T-helper 1 cell (primary cell): ENCODE measurements around the gene RPL32.
"Not testable (repeated sequence)": the region's sequence is repeated elsewhere in the genome, so short reads cannot be mapped to it uniquely, and the experiment has no call there.

Experiments used
- DNase-seq, 5 donors: peaks; one replicate each; pipeline ENCODE4 v3.0.0-alpha.2; 2012 to 2020

The RPL32 gene

DNA sequence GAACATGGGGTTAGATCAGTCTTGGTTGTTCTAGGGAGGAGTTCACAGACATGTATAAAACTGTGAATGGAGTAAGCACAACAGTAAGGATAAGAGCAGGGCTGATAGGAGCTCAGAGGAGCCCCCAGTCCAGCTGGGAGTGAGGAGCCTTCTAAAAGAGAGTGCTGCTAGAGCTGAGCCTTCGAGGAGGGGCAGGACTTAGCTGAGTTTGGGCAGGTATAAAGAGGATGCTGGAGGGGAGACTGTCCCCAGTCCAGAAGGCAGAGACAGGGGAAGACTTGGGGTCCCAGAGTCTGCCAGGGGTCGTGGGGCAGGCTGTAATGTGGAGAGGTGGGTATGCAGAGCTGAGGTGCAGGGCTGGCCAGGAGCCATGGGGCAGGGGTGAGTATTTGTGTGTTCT, 32.8 kb downstream of the RPL32 start:
- DNase-seq, result no peak

DNA sequence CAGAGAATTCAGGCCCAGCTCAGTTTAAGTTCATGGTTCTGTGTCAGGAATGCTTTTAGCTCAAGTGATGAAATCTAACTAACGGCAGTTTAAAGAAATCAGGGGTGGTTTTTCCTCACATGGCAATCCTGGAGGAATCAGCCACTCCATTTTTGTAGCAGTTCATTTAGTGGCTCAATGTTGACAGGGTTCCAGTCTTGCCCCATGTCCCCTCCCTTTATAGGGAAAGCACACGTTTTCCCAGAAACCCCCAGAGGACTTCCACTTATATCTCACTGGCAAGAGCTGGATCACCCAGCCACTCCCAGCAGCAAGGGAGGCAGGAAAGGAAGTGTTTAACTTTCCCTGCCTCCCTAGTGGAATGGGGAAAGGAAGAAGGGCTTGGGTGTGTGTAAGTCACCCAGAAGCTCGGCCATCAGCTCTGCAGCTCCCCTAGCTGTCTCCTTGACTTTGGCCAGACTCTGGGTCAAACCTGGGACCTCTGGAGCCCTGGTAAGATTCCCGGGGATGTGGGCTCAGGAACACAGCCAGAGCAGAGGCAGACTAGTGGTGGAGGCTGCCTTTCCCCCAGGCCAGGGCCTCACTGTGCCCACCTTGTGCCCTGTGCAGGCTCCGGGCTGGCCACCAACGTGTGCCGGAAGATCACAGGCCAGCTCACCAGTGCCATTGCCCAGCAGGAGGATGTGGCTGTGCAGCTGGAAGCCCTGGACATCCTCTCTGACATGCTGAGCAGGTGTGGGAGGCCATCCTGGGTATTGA, 33.6 kb downstream of the RPL32 start:
- no peak for DNase-seq

DNA sequence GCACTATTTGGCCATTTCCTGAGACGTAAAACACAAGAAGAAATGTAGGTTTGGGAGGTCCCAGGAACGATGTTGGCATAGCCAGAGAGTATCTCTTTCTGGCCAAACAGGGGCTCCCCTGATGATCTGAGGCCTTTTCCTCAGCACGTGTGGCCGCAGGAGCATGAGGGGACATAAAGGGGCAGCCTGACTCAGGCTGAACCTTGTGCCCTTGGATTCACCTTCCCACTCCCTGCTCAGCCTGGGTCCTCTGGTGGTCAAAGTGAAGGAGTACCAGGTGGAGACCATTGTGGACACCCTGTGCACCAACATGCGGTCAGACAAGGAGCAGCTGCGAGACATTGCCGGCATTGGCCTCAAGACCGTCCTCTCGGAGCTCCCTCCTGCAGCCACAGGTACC, 34.3 kb downstream of the RPL32 start:
- no peak for DNase-seq

DNA sequence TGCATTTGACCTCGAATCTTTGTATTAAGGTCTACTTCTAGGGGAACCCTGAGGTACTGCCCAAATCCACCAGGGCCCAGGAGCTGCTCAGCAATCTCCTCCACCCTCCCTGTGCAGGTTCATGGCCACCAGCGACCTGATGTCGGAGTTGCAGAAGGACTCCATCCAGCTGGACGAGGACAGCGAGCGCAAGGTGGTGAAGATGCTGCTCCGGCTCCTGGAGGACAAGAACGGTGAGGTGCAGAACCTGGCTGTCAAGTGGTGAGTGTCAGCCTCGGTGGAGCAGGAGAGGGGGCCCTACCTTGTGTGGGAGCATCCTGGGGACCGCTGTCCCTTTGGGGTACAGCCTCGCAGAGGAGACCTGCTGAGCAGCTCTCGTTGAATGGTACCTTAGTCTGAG, 38.0 kb downstream of the RPL32 start:
- DNase-seq, result no peak

- no peak for DNase-seq
These were observed 41.6 kb downstream of the RPL32 start for GRCh38 chr3:12799525-12800440.

DNA sequence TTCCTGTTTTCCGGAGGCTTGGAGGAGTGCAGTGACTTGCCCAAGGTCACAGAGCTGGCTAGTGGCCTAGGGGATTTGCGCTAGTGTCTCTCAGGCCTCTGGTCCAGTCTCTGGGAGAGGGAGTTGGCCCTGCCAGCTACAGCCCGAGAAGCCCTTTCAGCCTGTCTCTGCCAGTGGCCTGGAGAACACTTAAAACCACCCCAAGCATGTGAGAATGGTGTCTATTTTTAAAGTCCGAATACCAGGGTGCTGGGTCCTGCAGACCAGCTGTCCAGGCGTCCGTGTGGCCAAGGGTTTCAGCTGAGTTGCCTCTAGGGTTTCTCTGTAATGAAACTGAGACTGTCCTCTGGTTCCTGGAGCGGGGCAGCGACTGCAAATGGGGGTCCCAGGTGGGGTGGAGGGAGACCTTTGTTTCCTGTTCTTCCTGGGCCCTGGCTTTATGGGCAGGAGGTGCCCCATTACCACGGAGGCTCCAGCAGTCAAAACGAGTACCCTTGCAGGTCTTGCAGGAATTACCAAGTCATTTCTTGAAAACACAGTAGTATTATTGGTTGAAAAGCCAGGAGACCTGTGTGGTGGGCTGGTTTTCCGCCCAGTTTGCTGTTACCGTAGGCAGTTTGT, 42.7 kb downstream of the RPL32 start:
- DNase-seq, result no peak

- no peak for DNase-seq
These were observed 43.3 kb downstream of the RPL32 start for GRCh38 chr3:12797892-12798558.

- DNase-seq, result no peak
These were observed 44.1 kb downstream of the RPL32 start for GRCh38 chr3:12797124-12797891.

DNA sequence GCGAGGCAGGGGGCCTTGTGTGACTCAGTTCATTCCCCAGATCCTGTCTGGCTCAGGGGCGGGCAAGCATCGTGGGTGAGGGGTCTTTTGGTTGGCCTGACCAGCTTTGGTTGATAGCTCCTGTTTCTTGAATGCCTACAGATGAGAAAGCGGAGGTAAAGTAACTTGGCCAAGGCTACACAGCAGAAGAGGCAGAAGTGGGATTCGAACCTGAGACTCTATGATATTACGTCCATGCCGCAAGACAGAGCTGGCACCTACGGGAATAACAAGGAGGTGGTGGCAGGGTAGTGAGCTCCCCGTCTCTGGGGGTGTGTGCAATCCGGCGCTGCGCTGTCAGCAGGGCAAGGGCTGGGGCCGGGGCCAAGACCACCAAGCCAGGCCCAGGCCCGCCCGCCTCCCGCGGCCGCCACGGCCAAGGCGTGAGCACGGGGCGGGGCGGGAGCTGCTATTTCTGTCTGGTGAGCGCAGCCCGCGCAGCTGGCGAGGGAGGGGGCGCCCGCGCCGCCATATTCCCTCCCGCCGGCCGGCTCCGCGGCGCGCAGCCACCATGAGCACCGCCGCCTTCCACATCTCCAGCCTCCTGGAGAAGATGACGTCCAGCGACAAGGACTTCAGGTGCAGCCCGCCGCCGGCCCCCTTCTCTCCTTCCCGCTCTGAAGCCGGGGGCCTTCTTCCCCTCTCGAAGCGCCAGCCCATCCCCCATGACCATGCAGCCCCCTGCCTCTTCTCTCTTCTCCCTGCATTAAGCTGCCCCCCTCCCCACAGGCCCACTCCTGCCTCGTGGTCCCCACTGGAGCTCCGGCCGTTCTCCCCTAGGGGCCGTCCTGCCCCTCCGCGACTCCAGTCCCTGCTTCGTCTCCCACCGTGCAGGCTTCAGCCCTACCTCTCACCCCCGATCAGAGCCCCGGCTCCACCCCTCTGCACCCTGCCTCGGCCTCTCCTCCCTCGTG, 44.9 kb downstream of the RPL32 start, which contains the start of gene CAND2:
TSS of gene CAND2 (plus strand) at position 510 of the 953 bp plus-strand sequence. CDS start at position 551, 41 bp downstream.
- peak in 3 of 5 donors; percentile 15 to 31 (median 28) for DNase-seq

DNA sequence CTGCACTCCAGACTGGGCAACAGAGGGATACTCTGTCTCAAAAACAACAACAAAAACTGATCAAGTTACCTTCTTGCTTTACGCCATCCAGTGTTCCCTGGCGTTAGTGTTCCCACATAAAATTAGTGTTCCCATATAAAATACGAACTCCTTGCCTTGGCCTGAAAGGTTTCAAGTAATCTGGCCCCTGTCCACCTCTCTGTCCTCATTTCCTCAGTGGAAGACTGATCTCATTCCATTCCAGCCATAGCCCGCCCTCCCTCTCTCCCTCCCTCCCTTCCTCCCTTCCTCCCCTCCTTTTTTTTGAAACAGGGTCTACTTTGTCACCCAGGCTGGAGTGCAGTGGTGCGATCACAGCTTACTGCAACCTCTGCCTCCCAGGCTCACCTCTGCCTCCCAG, 47.7 kb downstream of the RPL32 start:
- no peak for DNase-seq

DNA sequence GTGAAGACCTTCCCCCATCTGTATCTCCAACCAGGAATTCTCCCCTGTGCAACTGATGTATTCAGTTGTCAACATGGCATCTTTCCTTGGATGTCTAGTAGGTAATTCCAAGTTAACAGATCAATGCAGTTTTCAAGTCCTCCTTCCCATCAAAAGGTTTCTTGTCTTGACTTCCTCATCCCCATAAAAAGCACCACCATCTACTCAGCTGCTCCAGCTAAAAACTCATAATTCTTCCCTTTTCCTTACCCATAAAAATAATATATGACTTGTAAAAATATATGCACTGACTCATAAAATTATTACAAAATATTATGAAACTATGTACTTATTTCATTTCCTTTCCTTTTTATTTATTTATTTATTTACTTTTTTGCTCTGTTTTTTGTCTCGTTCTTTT, 49.9 kb downstream of the RPL32 start:
- no peak for DNase-seq

- DNase-seq, result not testable (repeated sequence)
These were observed 53.2 kb downstream of the RPL32 start for GRCh38 chr3:12787967-12788690.

- DNase-seq, result peak in 2 of 5 donors; percentile 28 to 52
These were observed 54.0 kb downstream of the RPL32 start for GRCh38 chr3:12787346-12787745.

- no peak for DNase-seq
These were observed 56.3 kb downstream of the RPL32 start for GRCh38 chr3:12785096-12785495.
